SK-N-SH (cell line): ENCODE data around the gene CXCL1. TPM values are rescaled to one million over a fixed set of nuclear protein-coding genes. Genes with fewer than 3 reads are reported as not detected.

Source experiments
- CTCF ChIA-PET: fragments of 300-600, 350-600 bp; formaldehyde crosslinking; extraction: SDS; loops from one replicate; lab custom pipeline; 2021; lab: Yijun Ruan, JAX
- POLR2A ChIA-PET: fragments of 350-600 bp; sonication (Branson Sonifier 250); formaldehyde crosslinking; extraction: SDS; loops from one replicate; lab custom pipeline; 2020; ENCODE audit warnings: antibody characterized with exemption, inconsistent platforms; lab: Yijun Ruan, JAX
- DNase-seq: peaks from one replicate; pipeline ENCODE4 v3.0.0; 2012
- H2AFZ ChIP-seq: fragments of 200-600 bp; sonication (generic); 2 replicates; pipeline ENCODE4 v1.8.1; 2016; ENCODE audit warnings: antibody characterized with exemption, mild to moderate bottlenecking, low read depth
- H3F3A ChIP-seq: fragments of 200-600 bp; sonication (generic); replicated peaks from 2 replicates; pipeline ENCODE3; 2016; ENCODE audit warnings: antibody characterized with exemption, mild to moderate bottlenecking; ENCODE audit not compliant: insufficient read depth
- H3K27ac ChIP-seq, 2 experiments: fragments of 200-500 bp in 1 of 2; fragments of 200-600 bp in 1 of 2; sonication (Bioruptor generic) in 1 of 2; sonication (generic), shearing (Covaris generic) in 1 of 2; 2 replicates each; pipeline versions ENCODE4 v1.5.1 to v1.6.1; 2014 to 2016; ENCODE audit warnings: low read depth in 2 of 2, inconsistent platforms in 1 of 2, low read length in 1 of 2, mild to moderate bottlenecking in 1 of 2, mixed read lengths in 1 of 2
- H3K27me3 ChIP-seq: fragments of 200-600 bp; sonication (generic), shearing (Covaris generic); 2 replicates; pipeline ENCODE4 v1.6.1; 2016; ENCODE audit warnings: mixed run types; ENCODE audit not compliant: insufficient read depth
- H3K36me3 ChIP-seq, 2 experiments: fragments of 200-500 bp in 1 of 2; fragments of 200-600 bp in 1 of 2; sonication (Bioruptor generic) in 1 of 2; sonication (generic) in 1 of 2; replicated peaks in 1 of 2; 2 replicates each; pipeline versions ENCODE3 to v1.5.1; 2014 to 2016; ENCODE audit warnings: low read length in 1 of 2, mild to moderate bottlenecking in 1 of 2; ENCODE audit not compliant: insufficient read depth in 2 of 2, control insufficient read depth in 1 of 2
- H3K4me1 ChIP-seq, 2 experiments: fragments of 200-500 bp in 1 of 2; fragments of 200-600 bp in 1 of 2; sonication (Bioruptor generic) in 1 of 2; sonication (generic), shearing (Covaris generic) in 1 of 2; 2 replicates each; pipeline versions ENCODE4 v1.5.1 to v1.6.1; 2014 to 2016; ENCODE audit warnings: low read depth in 1 of 2, low read length in 1 of 2, mixed run types in 1 of 2; ENCODE audit not compliant: insufficient read depth in 2 of 2, control insufficient read depth in 1 of 2
- H3K4me2 ChIP-seq: fragments of 200-600 bp; sonication (generic), shearing (Covaris generic); 2 replicates; pipeline ENCODE4 v1.6.1; 2017; ENCODE audit warnings: mixed run types
- H3K4me3 ChIP-seq, 2 experiments: fragments of 200-500 bp in 1 of 2; fragments of 200-600 bp in 1 of 2; sonication (Bioruptor generic) in 1 of 2; sonication (generic), shearing (Covaris generic) in 1 of 2; 2 replicates each; pipeline versions ENCODE4 v1.5.1 to v1.8.1; 2014 to 2016; ENCODE audit warnings: low read depth in 2 of 2, inconsistent platforms in 1 of 2, low read length in 1 of 2, mild to moderate bottlenecking in 1 of 2, mixed read lengths in 1 of 2, moderate library complexity in 1 of 2
- H3K79me2 ChIP-seq: fragments of 200-600 bp; sonication (generic); 2 replicates; pipeline ENCODE4 v1.8.1; 2017; ENCODE audit warnings: mild to moderate bottlenecking; ENCODE audit not compliant: insufficient read depth
- H3K9ac ChIP-seq: fragments of 200-600 bp; sonication (generic); 2 replicates; pipeline ENCODE4 v1.6.1; 2017; ENCODE audit warnings: mixed run types
- H3K9me2 ChIP-seq: fragments of 200-600 bp; sonication (generic); 2 replicates; pipeline ENCODE4 v1.6.1; 2017; ENCODE audit warnings: mixed run types
- H3K9me3 ChIP-seq: fragments of 200-600 bp; sonication (generic); 2 replicates; pipeline ENCODE4 v1.6.1; 2017; ENCODE audit warnings: mixed run types, mild to moderate bottlenecking, moderate library complexity
- H4K20me1 ChIP-seq: fragments of 200-600 bp; sonication (generic); 2 replicates; pipeline ENCODE4 v1.6.1; 2017; ENCODE audit warnings: mild to moderate bottlenecking, mixed run types; ENCODE audit not compliant: insufficient read depth
- ELF1 ChIP-seq: IDR thresholded peaks from 2 replicates; pipeline ENCODE4 v1.4.0; 2012
- EP300 ChIP-seq, 2 experiments: IDR thresholded peaks; 2 replicates each; pipeline versions ENCODE4 v1.4.0 to v1.6.1; 2012; ENCODE audit warnings: borderline replicate concordance in 1 of 2, low read depth in 1 of 2, low read length in 1 of 2
- FOSL2 ChIP-seq: IDR thresholded peaks from 2 replicates; pipeline ENCODE4 v1.4.0; 2012; ENCODE audit warnings: low read depth, mild to moderate bottlenecking, moderate library complexity, borderline replicate concordance
- GABPA ChIP-seq: IDR thresholded peaks from 2 replicates; pipeline ENCODE4 v1.4.0; 2012; ENCODE audit warnings: low read depth, mild to moderate bottlenecking
- REST ChIP-seq: IDR thresholded peaks from 2 replicates; pipeline ENCODE4 v1.6.1; 2012; ENCODE audit warnings: mild to moderate bottlenecking, low read depth, low read length, moderate library complexity
- RXRA ChIP-seq: IDR thresholded peaks from 2 replicates; pipeline ENCODE4 v1.4.0; 2012; ENCODE audit warnings: low read depth, mild to moderate bottlenecking, borderline replicate concordance
- TEAD4 ChIP-seq: IDR thresholded peaks from 2 replicates; pipeline ENCODE4 v1.4.0; 2012; ENCODE audit warnings: mild to moderate bottlenecking, borderline replicate concordance; ENCODE audit not compliant: insufficient read depth
- WGBS: methylation state at CpG from one replicate; pipeline ENCODE4 v1.1.6; 2017; ENCODE audit warnings: low lambda C conversion rate; 5-methylcytosine and 5-hydroxymethylcytosine counted together
- polyA plus RNA-seq, 3 experiments: library from polyadenylated mRNA; depleted of rRNA; stranded (reverse); fragments of >200 nt; gene quantifications; 2 replicates each; pipeline ENCODE4 v1.2.3, GENCODE V29; 2012
- TF ChIP-seq, protein P1 (sequence below): IDR thresholded peaks from 2 replicates; pipeline ENCODE4 v1.4.0; 2012; ENCODE audit warnings: low read depth
- TF ChIP-seq, protein P2 (sequence below): fragments of 150-350 bp; IDR thresholded peaks from 2 replicates; pipeline ENCODE4 v1.6.1; 2016; ENCODE audit warnings: mild to moderate bottlenecking, low read depth, low read length

Gene CXCL1
- polyA plus RNA-seq, 1 of the 3 experiments (the other 2 are of a cell fraction) = 0.12 TPM

DNA sequence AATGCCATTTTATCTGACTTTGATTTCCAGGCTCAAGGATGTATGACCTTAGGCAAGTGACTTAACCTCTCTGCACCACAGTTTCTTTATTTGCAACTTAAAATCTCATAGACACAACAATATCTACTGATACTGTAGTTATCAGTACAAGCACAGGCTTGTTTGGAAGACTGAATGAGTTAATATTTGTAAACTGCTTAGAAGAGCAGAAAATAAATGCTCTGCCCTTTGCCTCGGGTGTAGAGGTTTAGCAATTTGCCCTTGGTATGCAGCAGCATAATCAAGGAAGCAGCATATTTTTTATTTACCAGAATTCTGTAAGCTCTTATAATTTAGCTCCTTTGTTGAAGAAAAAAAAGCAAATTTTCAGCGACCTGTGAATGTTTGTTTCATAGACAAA lies 2.9 kb upstream of the CXCL1 start:
- ChIA-PET CTCF (no interaction called here), POLR2A (no interaction called here)
- no peaks in the 10 kb centered on the region for H3K9me3 ChIP-seq

DNA sequence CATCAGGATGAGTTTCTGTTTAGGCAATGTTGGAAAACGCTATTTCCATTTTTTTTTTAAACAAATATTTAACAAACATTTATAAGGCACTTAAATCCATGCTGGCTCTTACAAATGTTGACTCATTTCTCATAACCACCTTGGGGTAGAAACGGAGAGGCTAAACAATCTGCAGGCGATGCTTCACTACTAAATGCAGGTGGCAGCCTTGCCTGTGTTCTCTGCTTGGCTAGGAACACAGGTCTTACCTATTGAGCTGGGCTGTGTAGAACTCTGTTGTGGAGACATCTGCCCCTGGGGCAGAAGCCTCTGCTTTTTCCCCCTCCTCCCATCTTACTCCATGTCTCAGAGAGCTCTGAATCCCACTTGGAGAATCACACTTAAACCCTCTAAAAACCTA lies 1.4 kb upstream of the CXCL1 start:
- no peak overlapping the region for H2AFZ ChIP-seq
- no peaks in the 10 kb centered on the region for H4K20me1 ChIP-seq
- no peak for TF ChIP-seq ELF1
- TF ChIP-seq REST = no peak
- TF ChIP-seq, protein P1, sequence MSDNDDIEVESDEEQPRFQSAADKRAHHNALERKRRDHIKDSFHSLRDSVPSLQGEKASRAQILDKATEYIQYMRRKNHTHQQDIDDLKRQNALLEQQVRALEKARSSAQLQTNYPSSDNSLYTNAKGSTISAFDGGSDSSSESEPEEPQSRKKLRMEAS = no peak
- no peak for TF ChIP-seq FOSL2
- TF ChIP-seq GABPA = no peak
- TF ChIP-seq RXRA = no peak
- H3K27ac ChIP-seq = no peak overlapping the region
- H3K36me3 ChIP-seq = no peaks in the 10 kb centered on the region
- no peaks in the 10 kb centered on the region for H3K79me2 ChIP-seq
- no peaks in the 10 kb centered on the region for H3K9me2 ChIP-seq
- no peak overlapping the region for H3K9ac ChIP-seq
- no peaks in the 10 kb centered on the region for H3F3A ChIP-seq
- H3K4me2 ChIP-seq = no peak overlapping the region
- 3% methylated on average over 3 of the region's 3 CpGs for WGBS
- DNase-seq = no peak
- POLR2A ChIA-PET = no interaction called here
- peaks cover 60% of the 10 kb centered on the region for H3K27me3 ChIP-seq
- no peak overlapping the region for H3K4me3 ChIP-seq
- no peaks in the 10 kb centered on the region for H3K4me1 ChIP-seq
- CTCF ChIA-PET = no interaction called here
- no peaks in the 10 kb centered on the region for H3K9me3 ChIP-seq

More for the DNA sequence above, 2.9 kb upstream of the CXCL1 start:
- Histone ChIP-seq H3K27me3 (peaks cover 54% of the 10 kb centered on the region), H3K27ac (no peak overlapping the region), H3F3A (no peaks in the 10 kb centered on the region), H3K4me1 (no peaks in the 10 kb centered on the region), H3K79me2 (no peaks in the 10 kb centered on the region), H3K4me2 (no peak overlapping the region), H4K20me1 (no peaks in the 10 kb centered on the region), H3K4me3 (no peak overlapping the region), H3K9ac (no peak overlapping the region), H3K36me3 (no peaks in the 10 kb centered on the region), H3K9me2 (no peaks in the 10 kb centered on the region), H2AFZ (no peak overlapping the region)
- DNase-seq = no peak
- 7% methylated on average over 2 of the region's 2 CpGs for whole genome bisulfite sequencing
- TF ChIP-seq TEAD4 = no peak
- no peak for TF ChIP-seq EP300 (IDR thresholded peaks at IDR 0.05; ENCODE audit: borderline replicate concordance in 1 of 2, low read depth in 1 of 2, low read length in 1 of 2)
- TF ChIP-seq, protein P2, sequence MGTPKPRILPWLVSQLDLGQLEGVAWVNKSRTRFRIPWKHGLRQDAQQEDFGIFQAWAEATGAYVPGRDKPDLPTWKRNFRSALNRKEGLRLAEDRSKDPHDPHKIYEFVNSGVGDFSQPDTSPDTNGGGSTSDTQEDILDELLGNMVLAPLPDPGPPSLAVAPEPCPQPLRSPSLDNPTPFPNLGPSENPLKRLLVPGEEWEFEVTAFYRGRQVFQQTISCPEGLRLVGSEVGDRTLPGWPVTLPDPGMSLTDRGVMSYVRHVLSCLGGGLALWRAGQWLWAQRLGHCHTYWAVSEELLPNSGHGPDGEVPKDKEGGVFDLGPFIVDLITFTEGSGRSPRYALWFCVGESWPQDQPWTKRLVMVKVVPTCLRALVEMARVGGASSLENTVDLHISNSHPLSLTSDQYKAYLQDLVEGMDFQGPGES = no peak
